Lower lobe of right lung (tissue), 2 donors: ENCODE data around the gene GJB4. TPM values are rescaled to one million over a fixed set of nuclear protein-coding genes. Genes with fewer than 3 reads are reported as not detected.

ENCODE experiments used
- ATAC-seq, 2 donors: fragments of 200-7000 bp; cut with Tn5 transposase; one replicate each; pipeline ENCODE4 v1.9.1; 2020 to 2022; ENCODE audit warnings: mild to moderate bottlenecking in 2 of 2, moderate library complexity in 2 of 2
- DNase-seq: peaks from one replicate; pipeline ENCODE4 v3.0.0-alpha.2; 2020
- H3K27ac ChIP-seq: fragments of 200-600 bp; one replicate; pipeline ENCODE4 v1.8.0; 2022
- H3K27me3 ChIP-seq: fragments of 200-600 bp; one replicate; pipeline ENCODE4 v1.8.0; 2022; ENCODE audit warnings: low read depth
- H3K36me3 ChIP-seq: fragments of 200-600 bp; one replicate; pipeline ENCODE4 v1.8.0; 2022; ENCODE audit warnings: mild to moderate bottlenecking
- H3K4me1 ChIP-seq: fragments of 200-600 bp; one replicate; pipeline ENCODE4 v1.8.0; 2022
- H3K4me3 ChIP-seq: fragments of 200-600 bp; one replicate; pipeline ENCODE4 v1.8.0; 2022; ENCODE audit warnings: mild to moderate bottlenecking
- H3K9me3 ChIP-seq: fragments of 200-600 bp; one replicate; pipeline ENCODE4 v1.8.0; 2022
- intact Hi-C: fragments of 100-400 bp; cut with DNase I; formaldehyde crosslinking; loops from one replicate; pipeline ENCODE4 v1.11.0; 2022
- total RNA-seq: library from RNA; stranded (reverse); fragmentation: NEBNext Ultra II Directional; extraction: Animal tissue kit (Norgen Biotek cat#: 25700); gene quantifications from one replicate; pipeline ENCODE4 v1.2.1, GENCODE V29; 2021
- TF ChIP-seq, protein P1 (sequence below): fragments of 200-600 bp; IDR thresholded peaks from one replicate; pipeline ENCODE4 v1.8.0; 2022; ENCODE audit warnings: antibody characterized with exemption, mild to moderate bottlenecking
- donor health status: DM: no; HTN: yes; CAD: no; lungs with severe emphysema.

The GJB4 gene
- total RNA-seq, 1 donor from 2014 or later, result 0.12 TPM

DNA sequence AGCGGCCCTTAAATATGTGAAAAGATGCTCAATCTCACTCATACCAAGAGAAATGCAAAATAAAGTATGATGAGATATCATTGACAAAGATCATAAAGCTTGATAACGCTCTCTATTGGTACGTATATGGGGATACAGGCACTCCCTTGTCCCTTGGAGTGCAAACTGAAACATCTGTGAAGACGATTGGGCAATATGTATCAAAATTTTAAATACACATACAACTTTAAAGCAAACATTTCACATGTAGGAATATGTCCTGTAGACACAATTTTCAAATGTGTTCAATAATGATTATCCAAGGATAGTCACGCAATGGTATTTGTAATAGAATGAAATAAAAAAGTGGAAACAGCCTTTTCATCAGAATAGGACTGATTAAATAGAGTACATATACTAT is 19.5 kb downstream of the GJB4 start:
- intact Hi-C loops, result no loop called here
- peaks cover 36% of the 10 kb centered on the region for H3K27me3 ChIP-seq
- TF ChIP-seq, protein P1, sequence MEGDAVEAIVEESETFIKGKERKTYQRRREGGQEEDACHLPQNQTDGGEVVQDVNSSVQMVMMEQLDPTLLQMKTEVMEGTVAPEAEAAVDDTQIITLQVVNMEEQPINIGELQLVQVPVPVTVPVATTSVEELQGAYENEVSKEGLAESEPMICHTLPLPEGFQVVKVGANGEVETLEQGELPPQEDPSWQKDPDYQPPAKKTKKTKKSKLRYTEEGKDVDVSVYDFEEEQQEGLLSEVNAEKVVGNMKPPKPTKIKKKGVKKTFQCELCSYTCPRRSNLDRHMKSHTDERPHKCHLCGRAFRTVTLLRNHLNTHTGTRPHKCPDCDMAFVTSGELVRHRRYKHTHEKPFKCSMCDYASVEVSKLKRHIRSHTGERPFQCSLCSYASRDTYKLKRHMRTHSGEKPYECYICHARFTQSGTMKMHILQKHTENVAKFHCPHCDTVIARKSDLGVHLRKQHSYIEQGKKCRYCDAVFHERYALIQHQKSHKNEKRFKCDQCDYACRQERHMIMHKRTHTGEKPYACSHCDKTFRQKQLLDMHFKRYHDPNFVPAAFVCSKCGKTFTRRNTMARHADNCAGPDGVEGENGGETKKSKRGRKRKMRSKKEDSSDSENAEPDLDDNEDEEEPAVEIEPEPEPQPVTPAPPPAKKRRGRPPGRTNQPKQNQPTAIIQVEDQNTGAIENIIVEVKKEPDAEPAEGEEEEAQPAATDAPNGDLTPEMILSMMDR, result no peak

DNA sequence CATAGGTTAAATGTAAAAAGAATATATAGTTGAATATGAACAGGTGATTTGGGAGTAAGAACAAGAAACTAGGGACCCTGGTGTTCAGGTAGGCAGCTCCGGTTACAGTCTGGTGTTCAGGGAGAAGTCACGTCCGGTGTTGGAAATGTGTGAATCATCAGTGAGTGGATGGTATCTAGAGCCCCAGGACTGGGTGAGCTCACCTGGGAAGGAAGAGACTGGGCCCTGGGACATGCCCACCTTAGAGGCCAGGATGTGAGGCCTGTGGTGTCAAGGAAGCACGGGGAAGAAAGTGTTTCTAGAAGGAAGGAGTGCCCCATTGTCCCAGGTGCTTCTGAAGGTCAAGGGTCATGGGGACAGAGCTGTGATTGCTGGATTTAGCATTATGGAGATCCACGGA is 20.0 kb downstream of the GJB4 start:
- ATAC-seq, result no peak
- Histone ChIP-seq H3K9me3 (no peaks in the 10 kb centered on the region), H3K4me3 (no peak overlapping the region), H3K4me1 (peaks cover 17% of the 10 kb centered on the region), H3K36me3 (no peaks in the 10 kb centered on the region), H3K27ac (no peak overlapping the region), H3K27me3 (peaks cover 36% of the 10 kb centered on the region)
- intact Hi-C loops, result no loop called here
- no peak for DNase-seq
- TF ChIP-seq, protein P1, result no peak

More for the DNA sequence above, 19.5 kb downstream of the GJB4 start:
- ATAC-seq, result no peak
- Histone ChIP-seq H3K4me3 (no peak overlapping the region), H3K4me1 (peaks cover 17% of the 10 kb centered on the region), H3K27ac (no peak overlapping the region), H3K9me3 (no peaks in the 10 kb centered on the region), H3K36me3 (no peaks in the 10 kb centered on the region)
- no peak for DNase-seq

DNA sequence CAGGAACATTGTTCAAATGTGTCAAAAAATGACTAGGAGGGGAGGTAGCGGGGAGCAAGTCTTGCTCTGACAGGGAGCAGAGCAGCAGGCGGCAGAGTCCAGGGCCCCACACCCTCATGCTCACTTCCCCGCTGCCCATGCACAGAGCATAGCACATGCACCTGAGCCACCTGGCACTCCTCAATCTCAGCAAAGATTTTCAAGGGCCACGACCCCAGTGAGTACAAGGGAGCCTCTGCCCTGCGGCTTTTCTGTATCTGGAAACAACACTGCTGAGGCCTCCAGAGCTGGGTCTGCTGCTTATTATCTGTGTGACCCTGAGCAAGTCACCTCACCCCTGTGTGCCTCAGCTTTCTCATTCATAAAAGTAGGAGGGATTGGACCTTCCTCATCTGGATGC is 20.4 kb downstream of the GJB4 start:
- H3K4me1 ChIP-seq, result peaks cover 17% of the 10 kb centered on the region
- no peak overlapping the region for H3K27ac ChIP-seq
- peaks cover 36% of the 10 kb centered on the region for H3K27me3 ChIP-seq
- H3K4me3 ChIP-seq, result no peak overlapping the region
- intact Hi-C loops, result no loop called here
- H3K9me3 ChIP-seq, result no peaks in the 10 kb centered on the region
- no peak for ATAC-seq
- TF ChIP-seq, protein P1, result no peak
- no peak for DNase-seq
- H3K36me3 ChIP-seq, result no peaks in the 10 kb centered on the region

- peaks cover 36% of the 10 kb centered on the region for H3K27me3 ChIP-seq
- no peak for DNase-seq
Observed at GRCh38 chr1:34780528-34780927, 21.0 kb downstream of the GJB4 start.

DNA sequence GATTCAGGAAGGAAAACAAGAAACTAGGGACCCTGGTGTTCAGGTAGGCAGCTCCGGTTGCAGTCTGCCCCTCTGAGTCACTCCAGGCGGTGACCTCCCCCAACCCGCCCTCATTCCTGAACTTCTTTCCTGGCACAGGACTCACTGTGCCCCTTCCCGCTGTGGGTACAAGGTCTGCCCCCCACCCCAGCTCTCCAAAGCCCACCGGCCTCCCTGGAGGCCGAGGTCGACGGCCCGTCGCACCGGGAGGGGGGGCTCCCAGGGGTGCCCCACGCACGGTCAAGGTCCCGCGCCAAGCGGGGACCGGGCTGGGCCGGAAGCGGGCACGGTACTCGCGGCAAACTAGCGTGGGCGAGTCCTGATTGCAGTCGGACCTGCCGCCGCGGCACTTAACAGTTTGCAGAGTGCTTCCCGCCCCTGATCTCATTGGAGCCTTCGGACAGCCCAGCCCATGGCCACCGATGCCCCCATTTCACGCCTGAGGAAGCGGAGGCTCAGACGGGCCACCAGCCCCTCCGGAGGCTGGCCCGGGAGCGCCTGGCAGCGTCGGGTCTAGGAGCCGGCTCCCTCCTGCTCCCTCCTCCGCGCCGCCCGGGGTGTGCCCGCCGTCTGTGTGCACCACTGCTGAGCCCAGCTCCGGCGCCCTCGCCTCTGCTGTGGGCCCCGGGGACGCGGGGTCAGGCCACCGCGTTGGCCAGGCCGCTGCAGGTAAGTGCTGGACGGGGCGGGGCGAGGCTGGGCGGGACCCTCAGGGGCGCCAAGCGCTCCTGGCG is 21.7 kb downstream of the GJB4 start, which contains the start of gene GJB3:
Gene GJB3 (plus strand): TSS at position 144 of the 773 bp plus-strand sequence. CDS start 3,549 bp downstream, outside the sequence.
- DNase-seq, result no peak
- Histone ChIP-seq H3K27ac (no peak within 1 kb of the TSS), H3K27me3 (peaks cover 36% of the 10 kb centered on the region), H3K4me1 (peaks cover 17% of the 10 kb centered on the region), H3K4me3 (peak within 1 kb of the TSS; percentile 47), H3K36me3 (no peaks in the 10 kb centered on the region), H3K9me3 (no peaks in the 10 kb centered on the region)
- intact Hi-C loops, result no loop called here
- TF ChIP-seq, protein P1, result no peak
- ATAC-seq, result peak; percentile 52 to 68

More at GRCh38 chr1:34780528-34780927, 21.0 kb downstream of the GJB4 start:
- peaks cover 17% of the 10 kb centered on the region for H3K4me1 ChIP-seq
- H3K36me3 ChIP-seq, result no peaks in the 10 kb centered on the region
- H3K27ac ChIP-seq, result no peak overlapping the region
- no peak for ATAC-seq
- TF ChIP-seq, protein P1, result no peak
- intact Hi-C loops, result no loop called here
- no peaks in the 10 kb centered on the region for H3K9me3 ChIP-seq
- H3K4me3 ChIP-seq, result no peak overlapping the region
